Pulmonary artery endothelial cell (primary cell): ENCODE results near the gene TMPRSS2. TPM values are rescaled to one million over a fixed set of nuclear protein-coding genes. Genes with fewer than 3 reads are reported as not detected.
"Not testable (repeated sequence)": the region's sequence is repeated elsewhere in the genome, so short reads cannot be mapped to it uniquely, and the experiment has no call there.

Source experiments
- DNase-seq: peaks from one replicate; pipeline ENCODE4 v3.0.0-alpha.2; 2011; ENCODE audit warnings: low read depth, low spot score
- total RNA-seq: library from RNA; depleted of rRNA; stranded (reverse); fragments of >200 nt; gene quantifications from 2 replicates; pipeline ENCODE4 v1.2.3, GENCODE V29; 2014

Gene TMPRSS2
- total RNA-seq, 1 donor from 2014 or later = not detected

- no peak for DNase-seq
These were observed 79.6 kb downstream of the TMPRSS2 start for GRCh38 chr21:41428311-41428710.

- DNase-seq = no peak
These were observed 80.4 kb downstream of the TMPRSS2 start for GRCh38 chr21:41427556-41427955.

- no peak for DNase-seq
These were observed 81.1 kb downstream of the TMPRSS2 start for GRCh38 chr21:41426676-41427404.

GRCh38 chr21:41425954-41426675 lies 81.8 kb downstream of the TMPRSS2 start, which contains the start of gene MX1:
MX1 (plus strand) TSS chr21:41426239; CDS start chr21:41432071, 5,832 bp downstream.
- no peak for DNase-seq

- no peak for DNase-seq
These were observed 82.4 kb downstream of the TMPRSS2 start for GRCh38 chr21:41425588-41425953.

- DNase-seq = not testable (repeated sequence)
These were observed 84.7 kb downstream of the TMPRSS2 start for GRCh38 chr21:41423305-41423636.

GRCh38 chr21:41422546-41423304 lies 85.2 kb downstream of the TMPRSS2 start:
- no peak for DNase-seq

- not testable (repeated sequence) for DNase-seq
These were observed 87.0 kb downstream of the TMPRSS2 start for GRCh38 chr21:41420998-41421397.

- peak; percentile 64 for DNase-seq
These were observed 87.8 kb downstream of the TMPRSS2 start for GRCh38 chr21:41419921-41420862.

GRCh38 chr21:41418956-41419680 lies 88.8 kb downstream of the TMPRSS2 start:
- DNase-seq = no peak

GRCh38 chr21:41418393-41418792 lies 89.6 kb downstream of the TMPRSS2 start:
- no peak for DNase-seq

- not testable (repeated sequence) for DNase-seq
These were observed 90.5 kb downstream of the TMPRSS2 start for GRCh38 chr21:41417505-41417904.

Other genes starting within 250 kb of the TMPRSS2 start
- gene FAM3B, start 191.4 kb downstream of the TMPRSS2 start, total RNA-seq = not detected in 2 replicates
- 0.35 and 0.59 TPM in 2 replicates for gene MX2, start 146.1 kb downstream of the TMPRSS2 start, total RNA-seq
- 12.9 and 14.6 TPM in 2 replicates for gene MX1, start 81.9 kb downstream of the TMPRSS2 start, total RNA-seq